Hematopoietic multipotent progenitor cell treated with erythropoietin and hydrocortisone succinate and interleukin-3 and kit ligand, for 8 days (in vitro differentiated cells): ENCODE results near the gene ERICH3.

Experiments used
- DNase-seq: peaks from one replicate; pipeline ENCODE4 v3.0.0-alpha.2; 2015

The ERICH3 gene

DNA sequence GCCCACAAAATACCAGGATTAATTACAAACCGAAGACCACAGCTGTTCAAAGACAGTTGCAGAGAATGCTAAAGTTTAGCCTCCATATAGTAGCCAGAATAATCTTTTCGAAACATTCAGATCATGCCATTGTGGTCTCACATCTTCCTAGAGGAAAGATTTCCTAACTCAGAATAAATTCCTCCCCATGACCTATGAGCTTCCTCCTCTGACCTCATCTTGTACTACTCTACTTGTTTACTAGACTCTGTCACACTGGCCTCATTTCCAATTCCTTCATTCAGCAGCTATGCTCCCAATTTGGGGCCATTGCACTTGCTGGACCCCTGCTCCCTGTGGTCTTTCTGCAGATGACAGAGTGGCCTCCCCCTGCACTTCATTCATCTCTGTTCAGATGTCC lies 89.4 kb downstream of the ERICH3 start:
- DNase-seq: no peak

DNA sequence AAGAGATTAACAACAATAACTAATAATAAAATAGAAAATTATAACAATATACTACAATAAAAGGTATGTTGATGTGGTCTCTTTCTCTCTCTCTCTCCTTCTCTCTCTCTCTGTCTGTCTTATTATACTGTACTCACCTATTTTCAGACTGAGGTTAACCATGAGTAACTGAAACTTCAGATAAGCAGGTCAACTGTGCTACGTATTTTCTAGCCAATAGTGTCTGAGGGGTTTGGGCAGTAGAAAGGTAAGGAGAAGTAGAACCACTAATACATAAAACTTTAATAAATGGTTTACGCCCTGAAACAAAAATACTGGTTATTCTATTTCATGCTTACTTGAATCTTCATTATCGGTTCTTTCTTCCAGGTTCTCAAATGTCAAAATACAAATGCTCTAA lies 90.2 kb downstream of the ERICH3 start:
- no peak for DNase-seq

DNA sequence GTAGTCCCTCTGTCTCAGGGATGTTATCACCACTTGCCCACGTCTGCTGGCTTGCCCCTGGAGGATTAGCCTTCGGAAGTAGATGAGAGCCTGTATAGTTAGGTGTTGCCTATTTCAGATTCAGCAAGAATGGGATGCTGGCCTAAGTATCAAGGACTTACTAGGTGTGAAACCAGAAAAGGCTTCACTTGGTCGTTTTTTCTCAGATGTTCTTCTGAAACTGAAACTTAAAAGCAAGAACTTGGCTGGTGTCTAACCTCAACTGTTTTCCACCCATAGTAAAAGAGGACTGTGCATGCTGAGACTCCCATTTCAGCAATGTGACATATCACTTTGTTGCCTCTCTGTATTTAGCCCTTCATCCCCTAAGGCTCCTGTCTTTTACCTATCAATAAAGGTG lies 94.2 kb downstream of the ERICH3 start:
- DNase-seq: no peak

DNA sequence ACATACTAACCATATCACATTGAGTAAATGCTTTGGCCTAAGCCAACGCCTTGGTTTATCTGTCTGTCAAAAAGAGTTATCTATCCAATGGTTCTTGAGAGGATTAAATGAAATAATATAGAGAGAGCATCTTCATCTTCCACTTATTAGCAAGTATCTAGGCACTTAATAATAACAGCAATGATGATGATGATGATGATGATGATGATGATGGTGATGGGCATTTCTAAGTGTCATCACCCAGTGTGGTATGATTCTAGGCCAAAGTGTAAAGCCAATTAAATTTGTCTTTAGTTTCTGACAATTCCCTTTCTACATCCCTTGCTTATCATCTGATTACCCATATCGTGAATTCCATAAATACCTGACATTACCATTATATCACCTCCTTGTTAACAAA lies 95.5 kb downstream of the ERICH3 start:
- no peak for DNase-seq

DNA sequence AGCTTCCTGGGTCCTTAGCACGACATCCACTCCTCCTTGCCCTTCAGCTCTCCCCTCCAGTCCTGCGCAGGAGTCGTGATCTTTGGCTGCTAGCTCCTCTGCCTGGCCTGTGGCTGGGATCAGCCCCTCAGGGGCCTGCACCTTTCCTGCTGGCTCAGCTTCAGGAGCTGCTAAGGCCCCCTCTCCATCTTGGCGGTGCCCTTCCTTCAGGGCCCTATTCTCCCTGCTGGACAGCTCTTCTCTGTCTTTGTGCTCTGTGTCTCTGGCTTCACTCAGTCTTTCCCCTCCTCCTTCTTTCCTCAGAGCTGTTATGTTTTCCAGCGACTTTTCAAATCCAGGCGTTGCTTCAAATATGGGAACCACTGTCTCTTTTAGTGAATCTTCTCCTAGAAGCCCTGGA lies 101.7 kb downstream of the ERICH3 start:
- DNase-seq: no peak

DNA sequence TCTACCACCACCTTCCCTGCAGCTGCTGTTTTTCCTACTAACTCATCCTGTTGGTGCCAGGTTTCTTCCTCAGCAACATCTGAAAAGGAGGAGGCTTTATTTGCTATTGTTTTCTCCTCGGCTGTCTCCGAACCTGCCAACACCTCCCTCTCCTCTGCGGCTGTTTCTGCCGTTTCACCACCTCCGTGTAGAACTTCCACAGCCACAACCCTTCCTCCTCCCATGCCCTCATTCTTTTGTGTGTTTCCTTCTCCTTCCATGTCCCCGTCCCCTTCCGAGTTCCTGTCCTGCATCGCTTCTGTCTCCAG lies 102.1 kb downstream of the ERICH3 start:
- DNase-seq: no peak

DNA sequence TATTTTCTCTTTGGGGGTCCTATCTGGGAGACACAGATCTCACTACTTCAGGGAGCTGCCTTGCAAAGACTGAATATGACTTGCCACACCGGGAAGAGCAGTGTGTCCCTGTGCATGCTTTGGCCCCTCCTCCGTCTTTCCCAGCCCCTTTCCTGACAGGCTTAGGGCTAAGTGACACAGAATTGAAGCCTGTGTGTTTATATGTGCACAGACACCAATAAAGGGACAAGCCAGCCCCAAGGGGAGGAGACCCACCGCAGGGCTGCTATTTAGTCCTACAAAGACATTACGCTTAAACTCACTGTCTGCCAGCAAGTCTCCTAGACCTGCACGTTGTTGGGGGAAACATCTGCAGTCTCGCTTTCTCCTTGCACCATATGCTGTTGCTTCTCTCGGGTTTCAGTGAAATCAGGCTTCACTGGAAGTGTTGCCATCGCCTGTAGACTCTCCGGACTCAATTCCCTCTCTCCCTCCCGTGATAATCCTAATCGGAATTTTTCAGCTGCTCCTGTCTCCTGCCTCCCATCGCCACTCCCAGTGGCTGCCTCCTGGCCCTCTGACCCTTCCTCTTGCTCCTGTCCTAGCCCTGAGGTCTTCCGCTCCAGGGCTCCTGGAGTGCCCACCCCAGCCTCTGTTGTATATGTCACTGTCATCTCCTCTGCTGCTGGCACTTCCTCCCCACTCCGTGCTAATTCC lies 102.6 kb downstream of the ERICH3 start:
- DNase-seq: no peak

DNA sequence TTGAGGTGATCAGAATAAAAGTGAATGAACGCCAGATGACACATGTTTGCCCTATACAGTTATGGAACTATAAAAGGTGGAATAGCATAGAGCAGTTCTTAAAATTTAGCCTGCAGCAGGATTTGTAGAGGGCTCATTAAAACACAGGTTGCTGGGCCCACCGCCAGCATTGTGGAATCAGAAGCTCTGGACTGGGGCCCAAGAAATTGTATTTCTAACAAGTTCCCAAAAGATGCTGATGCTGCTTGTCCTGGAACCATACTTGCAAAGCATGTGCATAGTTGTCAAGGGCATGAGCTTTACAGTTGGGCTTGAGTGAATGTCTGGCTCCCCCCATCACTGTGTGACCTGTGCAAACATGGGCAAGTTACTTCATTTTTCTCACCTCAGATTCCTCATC lies 123.7 kb downstream of the ERICH3 start:
- DNase-seq: no peak

DNA sequence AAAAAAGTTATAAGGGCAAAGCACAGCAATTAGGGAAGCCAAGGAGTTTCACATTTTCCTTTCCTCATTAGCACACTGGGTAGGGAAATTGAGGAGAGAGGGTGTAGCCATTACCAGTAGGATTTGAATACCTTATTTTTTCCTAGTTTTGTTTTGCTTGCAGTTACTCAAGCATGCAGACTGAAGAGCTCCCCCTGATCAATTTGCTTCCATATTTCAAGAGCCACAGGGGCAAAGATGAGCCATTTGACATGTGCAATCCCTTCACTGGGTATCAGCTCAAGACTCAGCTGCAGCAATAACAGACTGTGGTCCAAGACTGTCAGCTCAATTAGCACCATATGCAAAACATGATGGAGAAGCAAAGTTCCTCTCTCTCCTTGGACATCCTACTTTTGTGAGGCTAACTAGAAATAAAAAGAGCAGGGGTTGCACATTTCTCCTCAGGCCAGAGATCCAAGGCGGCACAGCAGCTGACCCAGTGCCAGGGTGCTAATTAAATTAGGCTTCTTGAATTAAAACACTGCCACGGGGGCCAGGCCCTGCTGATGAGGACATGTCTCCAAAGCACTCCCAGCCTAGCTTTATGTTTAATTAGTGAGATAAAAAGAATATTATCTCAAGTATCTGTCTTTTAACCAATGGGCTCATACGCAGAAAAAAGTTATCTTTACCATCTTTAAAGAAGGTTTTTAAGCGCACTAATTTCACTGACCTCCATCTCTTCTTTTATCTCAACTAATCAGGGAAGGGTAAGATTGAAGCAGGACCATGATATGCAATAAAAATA lies 124.4 kb downstream of the ERICH3 start:
- no peak for DNase-seq

DNA sequence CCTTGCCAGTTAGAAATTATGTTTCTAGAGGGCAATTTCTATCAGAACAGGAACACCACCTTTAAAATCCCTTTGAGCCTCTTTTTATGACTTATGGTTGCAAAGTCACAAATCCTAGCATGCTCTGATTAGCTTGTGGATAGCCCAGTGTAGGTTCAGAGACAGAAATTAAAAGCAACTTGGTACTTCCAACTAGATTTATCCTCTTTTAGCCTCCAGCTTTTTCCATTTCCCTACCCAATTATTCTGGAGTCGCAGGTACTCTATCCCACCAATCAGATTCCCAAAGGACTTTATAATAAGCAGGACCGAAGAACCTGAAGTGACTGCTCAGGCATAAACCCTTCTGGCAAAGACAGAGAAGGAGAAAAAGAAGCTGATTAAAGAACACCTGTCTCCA lies 127.8 kb downstream of the ERICH3 start:
- no peak for DNase-seq

DNA sequence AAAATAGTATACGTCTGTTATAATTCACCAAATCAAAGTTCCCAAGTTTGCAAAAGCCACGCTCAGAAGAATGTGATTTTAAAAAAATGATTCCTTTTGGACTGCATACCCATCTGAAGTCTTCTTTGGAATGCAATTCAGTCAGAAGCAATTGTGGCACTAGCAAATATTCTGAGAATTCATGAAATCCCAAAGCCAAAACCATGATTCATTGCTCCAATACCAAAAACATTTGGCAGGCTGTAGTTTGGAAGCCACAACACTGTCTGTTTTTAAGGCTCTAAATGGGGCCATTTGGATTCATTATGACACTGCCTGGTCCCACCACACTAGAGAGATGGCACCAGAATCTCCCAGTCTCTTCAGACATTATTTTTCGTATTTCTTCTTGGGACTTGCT lies 139.4 kb downstream of the ERICH3 start:
- DNase-seq: no peak

DNA sequence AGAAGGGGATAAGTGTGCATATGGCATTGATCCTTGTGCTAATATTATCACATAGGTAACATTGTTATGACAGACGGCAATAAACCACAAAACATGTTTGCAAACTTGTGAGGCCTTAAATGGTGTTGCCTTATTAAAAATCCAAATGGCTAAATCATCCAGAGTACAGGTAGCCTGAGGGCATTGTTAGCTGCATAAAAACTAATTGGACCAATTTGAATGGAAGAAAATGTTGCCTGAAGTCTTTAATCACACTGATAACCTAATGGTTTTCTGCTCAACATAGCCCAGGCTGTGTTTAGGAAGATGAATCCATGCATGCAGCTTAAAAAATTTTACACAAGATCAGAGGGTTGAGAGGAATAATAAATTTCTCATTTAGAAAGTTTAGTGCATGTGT lies 141.8 kb downstream of the ERICH3 start:
- no peak for DNase-seq

DNA sequence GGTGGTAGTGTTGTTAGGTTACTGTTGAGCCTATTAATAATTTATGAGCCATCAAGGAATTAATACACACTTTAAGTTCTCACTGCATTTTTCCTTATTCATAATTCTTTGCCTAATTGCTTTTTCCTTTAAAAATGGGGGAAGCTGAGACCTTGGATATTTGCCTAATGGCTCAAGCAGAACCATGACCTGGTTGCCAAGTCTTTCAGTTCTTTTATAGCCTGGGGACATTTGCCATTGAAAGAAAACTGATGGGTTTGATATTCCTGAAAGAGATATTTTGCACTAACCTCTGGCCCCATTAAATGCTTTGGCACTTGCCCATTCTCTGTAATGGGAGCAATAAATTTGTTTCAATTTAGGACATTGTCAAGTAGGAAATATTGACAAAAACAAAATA lies 142.7 kb downstream of the ERICH3 start:
- DNase-seq: no peak

DNA sequence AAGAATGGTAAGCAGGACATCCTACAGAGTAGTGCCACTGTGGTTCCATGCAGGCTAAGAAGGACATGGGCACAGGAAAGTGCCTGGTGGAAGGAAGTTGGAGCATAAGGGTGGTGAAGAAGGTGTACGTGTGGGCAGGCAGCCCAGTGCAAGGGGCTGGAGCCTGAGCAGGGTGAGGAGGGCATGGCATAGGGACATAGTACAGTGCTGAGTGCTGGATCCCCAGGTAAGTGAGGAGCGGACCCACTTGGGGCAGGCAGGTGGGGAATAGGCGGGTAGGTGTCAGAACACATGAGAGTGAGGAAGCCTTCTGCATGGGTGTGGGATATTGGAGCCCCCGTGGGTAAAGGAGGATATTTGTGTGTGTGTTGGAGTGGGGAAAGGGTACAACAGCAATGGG lies 145.5 kb downstream of the ERICH3 start:
- no peak for DNase-seq

DNA sequence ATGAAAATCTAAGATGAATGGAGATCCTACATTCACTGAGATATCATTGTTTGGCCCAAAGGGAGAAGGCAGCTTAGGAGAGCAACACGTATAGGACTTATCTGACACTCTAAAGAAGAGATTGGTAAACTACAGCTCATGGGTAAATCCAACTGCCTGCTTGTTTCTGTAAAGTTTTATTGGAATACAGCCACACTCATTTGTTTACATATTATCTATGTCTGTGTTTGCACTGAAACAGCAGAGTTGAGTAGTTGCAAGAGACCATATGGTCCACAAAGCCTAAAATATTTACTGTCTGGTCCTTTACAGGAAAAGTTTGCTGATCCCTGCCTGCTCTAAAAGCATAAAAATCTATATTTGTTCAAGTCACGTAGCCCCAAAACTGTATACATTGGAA lies 146.9 kb downstream of the ERICH3 start:
- no peak for DNase-seq

DNA sequence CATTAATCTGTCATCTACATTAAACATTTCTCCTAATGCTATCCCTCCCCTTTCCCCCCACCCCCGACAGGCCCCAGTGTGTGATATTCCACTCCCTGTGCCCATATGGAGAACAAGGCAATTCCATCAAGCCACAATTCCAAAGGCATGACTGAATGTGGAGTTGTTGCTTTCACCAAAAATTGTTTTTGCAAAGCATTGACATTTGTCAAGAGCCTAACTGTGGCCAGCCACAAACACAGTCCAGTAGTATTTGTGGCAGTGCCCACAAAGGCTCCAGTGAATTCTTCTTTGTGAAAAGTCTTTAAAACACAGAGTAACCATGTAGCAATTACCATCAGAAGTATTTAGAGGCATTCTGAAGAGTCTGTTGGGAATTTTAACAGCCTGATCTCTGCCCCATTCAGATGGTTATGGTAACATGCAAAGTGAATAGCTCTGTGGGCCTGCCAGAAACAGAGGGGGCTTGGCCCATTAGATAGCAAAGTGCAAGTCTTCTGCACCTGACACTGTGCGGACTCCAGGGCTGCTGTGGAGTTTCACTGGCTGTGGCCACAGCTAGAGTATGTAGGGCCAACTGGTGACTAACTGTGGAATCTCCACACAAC lies 149.6 kb downstream of the ERICH3 start:
- no peak for DNase-seq

DNA sequence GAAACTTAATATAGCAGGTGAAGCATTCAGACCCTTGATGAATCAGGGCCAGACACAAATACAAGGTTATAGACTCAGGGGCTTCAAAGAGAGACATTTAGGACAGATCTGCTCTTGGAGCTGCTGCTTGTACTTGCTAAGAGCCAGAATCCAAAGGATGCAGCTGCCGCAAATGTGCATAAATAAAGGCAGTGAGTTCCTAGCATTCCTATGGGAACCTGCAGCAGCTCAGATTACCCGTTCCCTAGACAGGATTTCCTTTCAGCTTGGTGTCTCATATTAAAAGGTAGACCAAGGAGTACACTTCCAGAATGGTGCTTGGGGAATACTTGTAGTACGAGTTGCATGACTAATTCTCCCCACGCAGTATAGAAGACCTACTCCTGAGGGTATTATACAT lies 151.4 kb downstream of the ERICH3 start:
- no peak for DNase-seq
